Lower leg skin (tissue), 3 donors: ENCODE measurements around the gene SH3D19.

Experiments used
- POLR2A ChIP-seq, 2 donors: fragments of 450-650 bp; IDR thresholded peaks; one replicate each; pipeline ENCODE4 v1.6.1; 2016 to 2017; ENCODE audit warnings: antibody characterized with exemption in 2 of 2, mild to moderate bottlenecking in 1 of 2, moderate library complexity in 1 of 2
- TF ChIP-seq, protein P1 (sequence below), 3 donors: fragments of 450-650 bp; IDR thresholded peaks; one replicate each; pipeline ENCODE4 v1.5.1; 2016; ENCODE audit warnings: antibody characterized with exemption in 3 of 3, mild to moderate bottlenecking in 3 of 3, moderate library complexity in 2 of 3

DNA sequence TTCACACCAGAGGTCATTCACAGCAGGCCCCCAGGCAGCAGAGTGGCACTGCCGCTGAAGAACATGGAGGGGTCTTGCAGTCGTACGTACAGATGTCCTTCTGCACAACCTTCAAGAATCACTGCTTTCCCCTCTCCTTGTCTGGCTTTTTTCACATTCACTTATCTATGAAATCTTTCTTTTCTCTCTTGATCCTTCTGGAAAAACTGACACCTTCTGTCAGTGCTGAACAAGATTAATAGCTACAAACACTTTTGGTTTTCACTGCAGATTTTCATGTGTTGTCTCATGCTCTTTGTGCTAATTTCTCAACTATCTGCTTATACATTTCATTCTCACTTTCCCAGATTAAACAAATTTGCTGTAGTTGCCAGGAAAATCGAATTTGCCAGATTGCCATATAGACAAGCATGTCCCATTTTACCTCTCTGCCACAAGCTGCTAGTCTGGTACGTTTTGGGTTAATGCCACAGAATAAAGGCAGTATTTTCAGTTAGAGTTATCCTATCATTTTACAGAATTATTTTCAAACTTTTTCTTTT lies 142.9 kb downstream of the SH3D19 start:
- TF ChIP-seq, protein P1, sequence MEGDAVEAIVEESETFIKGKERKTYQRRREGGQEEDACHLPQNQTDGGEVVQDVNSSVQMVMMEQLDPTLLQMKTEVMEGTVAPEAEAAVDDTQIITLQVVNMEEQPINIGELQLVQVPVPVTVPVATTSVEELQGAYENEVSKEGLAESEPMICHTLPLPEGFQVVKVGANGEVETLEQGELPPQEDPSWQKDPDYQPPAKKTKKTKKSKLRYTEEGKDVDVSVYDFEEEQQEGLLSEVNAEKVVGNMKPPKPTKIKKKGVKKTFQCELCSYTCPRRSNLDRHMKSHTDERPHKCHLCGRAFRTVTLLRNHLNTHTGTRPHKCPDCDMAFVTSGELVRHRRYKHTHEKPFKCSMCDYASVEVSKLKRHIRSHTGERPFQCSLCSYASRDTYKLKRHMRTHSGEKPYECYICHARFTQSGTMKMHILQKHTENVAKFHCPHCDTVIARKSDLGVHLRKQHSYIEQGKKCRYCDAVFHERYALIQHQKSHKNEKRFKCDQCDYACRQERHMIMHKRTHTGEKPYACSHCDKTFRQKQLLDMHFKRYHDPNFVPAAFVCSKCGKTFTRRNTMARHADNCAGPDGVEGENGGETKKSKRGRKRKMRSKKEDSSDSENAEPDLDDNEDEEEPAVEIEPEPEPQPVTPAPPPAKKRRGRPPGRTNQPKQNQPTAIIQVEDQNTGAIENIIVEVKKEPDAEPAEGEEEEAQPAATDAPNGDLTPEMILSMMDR (IDR thresholded peaks at IDR 0.05), result no peak
- TF ChIP-seq POLR2A (IDR thresholded peaks at IDR 0.05), result no peak
